MM.1S (cell line): Measurements from ENCODE around the gene ZP2.

Source experiments
- EZH2 ChIP-seq: fragments of 300-600 bp; sonication (generic); optimal IDR thresholded peaks from 2 replicates; pipeline ENCODE3; 2017; ENCODE audit warnings: low read depth, mild to moderate bottlenecking, antibody characterized with exemption, low read length, mixed read lengths
- EZH2phosphoT487 ChIP-seq: fragments of 300-600 bp; sonication (generic); IDR thresholded peaks from 2 replicates; pipeline ENCODE4 v1.6.1; 2018; ENCODE audit warnings: antibody characterized with exemption, low read length
- TF ChIP-seq, protein P1 (sequence below): fragments of 300-600 bp; sonication (generic); IDR thresholded peaks from 2 replicates; pipeline ENCODE4 v1.5.1; 2016; ENCODE audit warnings: antibody characterized with exemption, low read length, mixed read lengths

GRCh38 chr16:21250072-21250923 is 38.9 kb upstream of the ZP2 start:
- TF ChIP-seq, protein P1, sequence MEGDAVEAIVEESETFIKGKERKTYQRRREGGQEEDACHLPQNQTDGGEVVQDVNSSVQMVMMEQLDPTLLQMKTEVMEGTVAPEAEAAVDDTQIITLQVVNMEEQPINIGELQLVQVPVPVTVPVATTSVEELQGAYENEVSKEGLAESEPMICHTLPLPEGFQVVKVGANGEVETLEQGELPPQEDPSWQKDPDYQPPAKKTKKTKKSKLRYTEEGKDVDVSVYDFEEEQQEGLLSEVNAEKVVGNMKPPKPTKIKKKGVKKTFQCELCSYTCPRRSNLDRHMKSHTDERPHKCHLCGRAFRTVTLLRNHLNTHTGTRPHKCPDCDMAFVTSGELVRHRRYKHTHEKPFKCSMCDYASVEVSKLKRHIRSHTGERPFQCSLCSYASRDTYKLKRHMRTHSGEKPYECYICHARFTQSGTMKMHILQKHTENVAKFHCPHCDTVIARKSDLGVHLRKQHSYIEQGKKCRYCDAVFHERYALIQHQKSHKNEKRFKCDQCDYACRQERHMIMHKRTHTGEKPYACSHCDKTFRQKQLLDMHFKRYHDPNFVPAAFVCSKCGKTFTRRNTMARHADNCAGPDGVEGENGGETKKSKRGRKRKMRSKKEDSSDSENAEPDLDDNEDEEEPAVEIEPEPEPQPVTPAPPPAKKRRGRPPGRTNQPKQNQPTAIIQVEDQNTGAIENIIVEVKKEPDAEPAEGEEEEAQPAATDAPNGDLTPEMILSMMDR = no peak
- TF ChIP-seq EZH2phosphoT487 (no peak), EZH2 (no peak)
